DMS79 (cell line): ENCODE measurements around the gene UBE4B.
"Not testable (repeated sequence)": the region's sequence is repeated elsewhere in the genome, so short reads cannot be mapped to it uniquely, and the experiment has no call there.

Experiments used
- DNase-seq: peaks from one replicate; lab custom pipeline; 2025; lab: John Stamatoyannopoulos, UW

Gene UBE4B

GRCh38 chr1:10032590-10033358 is at the start of gene UBE4B:
UBE4B (plus strand) TSS chr1:10032958; CDS start chr1:10033671, 713 bp downstream.
- DNase-seq = peak; percentile 97

GRCh38 chr1:9984253-9984652 is 48.5 kb upstream of the UBE4B start:
- no peak for DNase-seq

GRCh38 chr1:9985001-9985400 is 47.8 kb upstream of the UBE4B start:
- no peak for DNase-seq

GRCh38 chr1:9989773-9990172 is 43.0 kb upstream of the UBE4B start:
- DNase-seq = no peak

- no peak for DNase-seq
Measured at GRCh38 chr1:9990944-9991343, 41.8 kb upstream of the UBE4B start.

GRCh38 chr1:9992910-9993309 is 39.8 kb upstream of the UBE4B start:
- DNase-seq = no peak

GRCh38 chr1:9993561-9994075 is 39.1 kb upstream of the UBE4B start:
- no peak for DNase-seq

GRCh38 chr1:9996624-9997582 is 35.9 kb upstream of the UBE4B start, which contains the start of gene RBP7:
RBP7 (plus strand) TSS chr1:9997228; CDS start chr1:9997259, 31 bp downstream.
- DNase-seq = no peak

GRCh38 chr1:10001016-10001665 is 31.6 kb upstream of the UBE4B start:
- no peak for DNase-seq

- not testable (repeated sequence) for DNase-seq
Measured at GRCh38 chr1:10005248-10005647, 27.5 kb upstream of the UBE4B start.

- DNase-seq = no peak
Measured at GRCh38 chr1:10007169-10007568, 25.6 kb upstream of the UBE4B start.

GRCh38 chr1:10014016-10014415 is 18.7 kb upstream of the UBE4B start:
- DNase-seq = no peak

- no peak for DNase-seq
Measured at GRCh38 chr1:10019561-10019960, 13.2 kb upstream of the UBE4B start.

- DNase-seq = no peak
Measured at GRCh38 chr1:10020086-10020485, 12.7 kb upstream of the UBE4B start.

GRCh38 chr1:10020678-10021077 is 12.1 kb upstream of the UBE4B start:
- DNase-seq = not testable (repeated sequence)

- DNase-seq = not testable (repeated sequence)
Measured at GRCh38 chr1:10021992-10022391, 10.8 kb upstream of the UBE4B start.

GRCh38 chr1:10022656-10023055 is 10.1 kb upstream of the UBE4B start:
- no peak for DNase-seq

GRCh38 chr1:10025354-10025753 is 7.4 kb upstream of the UBE4B start:
- no peak for DNase-seq

GRCh38 chr1:10027027-10027426 is 5.7 kb upstream of the UBE4B start:
- DNase-seq = no peak

- DNase-seq = not testable (repeated sequence)
Measured at GRCh38 chr1:10028956-10029500, 3.7 kb upstream of the UBE4B start.

GRCh38 chr1:10031461-10031860 is 1.3 kb upstream of the UBE4B start:
- no peak for DNase-seq

GRCh38 chr1:10033359-10033845 is 644 bp downstream of the UBE4B start:
- peak; percentile 33 for DNase-seq
